Stimulated activated CD4-positive, alpha-beta T cell treated with anti-CD3 and anti-CD28 coated beads, Interleukin-1b, Interleukin-23, amount 100 ng/mL, for 1 hour (primary cell): Measurements from ENCODE around the gene PRKCQ.

Experiments used
- DNase-seq, 2 donors: peaks; one replicate each; pipeline ENCODE4 v3.0.0-alpha.2; 2020; ENCODE audit warnings: low read depth in 2 of 2

PRKCQ gene

GRCh38 chr10:6579904-6580278 is at the start of gene PRKCQ:
TSS of gene PRKCQ (minus strand) at chr10:6580276. CDS start at chr10:6515135, 65,141 bp downstream.
- DNase-seq, result no peak

- no peak for DNase-seq
Observed at GRCh38 chr10:6625428-6625827, 45.4 kb upstream of the PRKCQ start.

DNA sequence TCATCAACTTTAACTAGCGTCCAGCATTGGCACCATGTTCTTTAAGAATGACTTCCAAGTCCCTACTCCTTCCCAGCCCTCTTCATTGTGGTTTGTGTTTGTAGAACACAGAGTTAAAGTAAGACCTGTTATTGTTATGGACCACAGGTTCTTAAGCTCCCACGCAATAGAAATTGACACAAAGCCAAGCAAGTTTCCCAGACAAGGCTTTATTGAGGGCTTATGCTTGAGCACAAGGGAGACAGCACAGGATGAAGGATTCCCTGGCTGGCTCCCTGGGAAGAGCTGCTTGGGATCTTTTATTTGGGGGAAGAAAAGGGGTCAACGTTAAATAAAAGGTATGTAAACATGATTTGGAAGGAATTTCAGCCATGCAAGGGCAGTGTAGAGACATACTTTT is 44.3 kb upstream of the PRKCQ start:
- no peak for DNase-seq

- DNase-seq, result no peak
Observed at GRCh38 chr10:6622921-6623320, 42.8 kb upstream of the PRKCQ start.

DNA sequence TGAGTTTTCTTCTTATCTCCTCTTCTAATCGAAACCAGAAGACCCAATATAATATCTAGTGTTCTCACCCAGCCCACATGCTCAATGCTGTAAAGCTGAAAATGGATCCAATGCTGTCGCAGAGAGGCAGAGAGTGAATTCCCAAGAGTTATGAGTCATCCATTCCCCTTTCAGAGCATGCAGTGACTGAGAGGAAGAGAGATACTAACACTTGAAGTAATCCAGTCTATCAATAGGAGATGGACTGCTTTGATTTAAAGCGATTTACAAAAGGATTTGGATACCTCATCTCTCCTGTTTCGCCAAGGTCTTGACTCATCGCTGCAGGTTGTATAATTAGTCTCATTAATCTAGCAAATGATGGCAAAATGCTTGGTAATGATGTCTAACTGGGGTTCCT is 41.5 kb upstream of the PRKCQ start:
- no peak for DNase-seq

- no peak for DNase-seq
Observed at GRCh38 chr10:6619660-6620059, 39.6 kb upstream of the PRKCQ start.

DNA sequence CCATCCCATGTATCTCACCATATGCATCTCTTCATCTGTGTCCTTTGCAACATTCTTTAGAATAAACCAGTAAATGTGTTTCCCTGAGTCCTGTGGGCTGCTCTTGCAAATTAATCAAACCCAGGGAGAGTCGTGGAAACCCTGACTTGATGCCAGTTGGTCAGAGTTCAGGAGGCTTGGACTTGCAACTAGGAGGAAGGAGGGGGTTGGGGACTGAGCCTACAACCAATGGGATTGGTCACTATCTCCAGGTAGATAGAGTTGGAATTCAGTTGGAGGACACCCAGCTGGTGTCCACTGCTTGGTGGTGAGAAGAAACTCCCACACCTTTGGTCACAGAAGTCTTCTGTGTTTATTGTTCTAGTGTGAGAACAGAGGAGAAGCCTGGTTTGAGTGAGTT is 38.3 kb upstream of the PRKCQ start:
- no peak for DNase-seq

- no peak for DNase-seq
Observed at GRCh38 chr10:6617309-6618076, 37.4 kb upstream of the PRKCQ start.

GRCh38 chr10:6615971-6616370 is 35.9 kb upstream of the PRKCQ start:
- no peak for DNase-seq

DNA sequence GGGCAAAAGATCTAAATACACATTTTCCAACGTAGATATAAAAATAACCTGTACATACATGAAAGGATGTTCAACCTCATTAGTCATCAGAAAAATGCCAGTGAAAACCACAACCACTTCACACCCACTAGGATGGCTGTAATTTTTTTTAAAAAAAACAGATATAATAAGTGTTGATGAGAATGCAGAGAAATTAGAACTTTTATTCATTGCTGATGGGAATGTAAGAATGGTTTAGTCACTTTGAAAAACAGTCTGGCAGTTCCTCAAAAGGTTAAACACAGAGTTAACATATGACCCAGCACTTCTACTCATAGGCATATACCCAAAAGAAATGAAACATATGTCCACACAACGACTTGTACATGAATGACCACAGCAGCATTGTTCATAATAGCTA is 32.3 kb upstream of the PRKCQ start:
- no peak for DNase-seq

DNA sequence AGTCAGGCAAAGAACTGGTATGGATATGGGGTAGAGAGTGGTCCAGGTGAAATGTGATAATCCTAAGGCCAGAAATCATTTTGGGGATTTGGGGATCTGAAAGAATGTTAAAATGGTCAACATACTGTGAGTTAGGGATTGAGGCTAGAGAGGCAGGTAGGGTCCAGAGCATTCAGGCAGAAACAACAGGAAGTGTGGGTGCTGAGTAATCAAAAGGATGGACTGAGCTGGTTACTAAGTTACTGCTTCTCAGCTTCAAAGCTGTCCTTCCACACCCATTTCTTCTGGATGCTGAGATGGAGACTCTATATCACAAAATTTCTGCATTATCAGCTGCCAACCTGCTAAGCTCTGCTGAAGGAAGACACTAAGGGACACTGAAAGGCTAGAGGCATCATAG is 30.6 kb upstream of the PRKCQ start:
- DNase-seq, result no peak

DNA sequence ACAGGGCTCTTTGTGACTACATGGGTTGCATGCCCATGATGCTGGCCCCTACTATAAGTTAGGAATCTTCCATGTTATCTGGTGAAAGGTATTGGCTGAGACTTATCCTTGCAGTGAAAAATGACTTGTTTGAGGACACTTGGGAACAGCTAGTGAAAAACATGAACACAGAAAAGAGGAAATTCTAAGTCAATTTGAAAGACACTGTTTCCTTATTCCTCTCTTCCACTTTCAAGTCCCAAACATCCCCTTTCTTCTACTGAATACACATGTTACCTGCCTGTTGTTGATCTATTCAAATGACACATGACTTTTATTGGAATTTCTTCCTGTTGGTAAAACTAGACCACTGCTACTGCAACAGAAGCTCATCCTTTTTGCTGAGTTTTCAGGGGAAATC is 29.5 kb upstream of the PRKCQ start:
- no peak for DNase-seq

DNA sequence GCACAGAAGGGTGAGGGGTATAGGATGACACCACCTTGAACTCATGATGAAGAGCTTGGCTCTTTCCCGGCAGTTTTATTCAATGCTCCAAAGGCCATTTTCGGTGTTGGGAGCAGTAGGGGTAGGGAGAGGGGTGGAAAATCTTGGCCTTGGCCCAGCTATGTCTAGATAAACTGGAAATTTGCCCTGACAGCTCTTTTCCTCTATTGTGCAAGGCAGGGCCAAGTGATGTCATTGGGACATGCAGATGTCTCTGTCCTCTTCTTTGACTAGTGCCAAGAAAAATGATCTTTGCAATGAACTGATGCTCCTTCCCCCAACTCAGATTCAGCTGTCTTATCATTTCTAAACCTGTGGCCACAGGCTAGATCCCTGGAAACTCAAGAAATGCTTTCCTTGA is 27.7 kb upstream of the PRKCQ start:
- DNase-seq, result no peak

GRCh38 chr10:6607182-6607581 is 27.1 kb upstream of the PRKCQ start:
- DNase-seq, result no peak

DNA sequence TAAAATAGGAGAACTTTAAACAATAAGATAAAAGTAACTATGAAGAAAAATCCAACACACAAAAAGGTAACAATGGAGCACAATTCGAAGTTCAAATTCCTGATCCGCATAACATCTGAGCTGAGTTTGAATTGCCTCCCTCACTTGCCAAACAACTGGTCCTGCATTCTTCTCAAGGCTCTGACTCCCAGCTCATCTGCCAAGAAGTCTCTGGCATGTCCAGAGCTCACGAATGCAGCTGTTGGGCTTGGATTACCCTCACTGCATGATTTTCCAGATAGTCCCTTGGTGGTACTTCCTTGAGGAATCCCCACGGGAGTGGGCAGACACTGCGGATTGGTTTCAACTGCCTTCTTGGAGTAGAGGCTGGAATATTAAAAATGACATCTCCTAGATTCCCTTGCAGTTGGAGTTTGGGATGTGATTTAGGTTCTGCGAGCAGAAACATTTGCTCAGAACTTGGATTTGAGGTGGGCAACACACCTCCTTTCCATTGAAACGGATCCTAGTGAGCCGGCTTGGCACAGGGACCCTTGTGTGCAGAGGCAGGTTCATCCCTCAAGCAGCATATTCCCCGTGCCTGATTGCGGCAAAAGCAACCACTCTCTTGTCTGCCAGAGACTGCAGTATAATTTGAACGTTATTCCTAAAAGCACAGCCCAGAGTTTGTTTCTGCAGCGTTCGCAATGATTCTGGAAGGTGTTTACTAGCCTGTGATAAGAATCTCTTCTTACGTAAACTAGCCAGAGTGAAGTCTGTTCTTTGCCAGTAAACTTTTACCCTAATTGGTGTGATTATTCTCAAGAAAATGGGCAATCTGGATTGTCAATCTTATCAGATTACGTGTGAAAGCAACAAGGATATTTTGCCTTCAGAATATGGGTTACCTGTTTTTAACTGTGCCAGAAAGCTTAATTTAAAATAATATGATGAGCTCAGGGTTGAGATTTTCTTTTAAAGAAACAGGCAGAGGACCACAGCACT is 23.4 kb upstream of the PRKCQ start:
- no peak for DNase-seq

- no peak for DNase-seq
Observed at GRCh38 chr10:6602700-6603084, 22.6 kb upstream of the PRKCQ start.

GRCh38 chr10:6602026-6602699 is 22.1 kb upstream of the PRKCQ start:
- DNase-seq, result no peak

GRCh38 chr10:6601246-6601805 is 21.2 kb upstream of the PRKCQ start:
- no peak for DNase-seq

GRCh38 chr10:6600224-6600987 is 20.3 kb upstream of the PRKCQ start:
- DNase-seq, result no peak

GRCh38 chr10:6598679-6599078 is 18.6 kb upstream of the PRKCQ start:
- DNase-seq, result no peak

- no peak for DNase-seq
Observed at GRCh38 chr10:6597478-6597877, 17.4 kb upstream of the PRKCQ start.
